DND-41 (cell line): ENCODE measurements around the gene HTT.

ENCODE experiments used
- EZH2 ChIP-seq: IDR thresholded peaks from 3 replicates; pipeline ENCODE4 v1.6.1; 2012; ENCODE audit warnings: borderline replicate concordance, low read depth, mild to moderate bottlenecking, moderate library complexity, low read length, inconsistent platforms; ENCODE audit not compliant: severe bottlenecking
- TF ChIP-seq, protein P1 (sequence below): IDR thresholded peaks from 2 replicates; pipeline ENCODE4 v1.5.1; 2012; ENCODE audit warnings: borderline replicate concordance, low read length, moderate library complexity, mild to moderate bottlenecking; ENCODE audit not compliant: poor library complexity, severe bottlenecking; ENCODE audit errors: extremely low read depth

DNA sequence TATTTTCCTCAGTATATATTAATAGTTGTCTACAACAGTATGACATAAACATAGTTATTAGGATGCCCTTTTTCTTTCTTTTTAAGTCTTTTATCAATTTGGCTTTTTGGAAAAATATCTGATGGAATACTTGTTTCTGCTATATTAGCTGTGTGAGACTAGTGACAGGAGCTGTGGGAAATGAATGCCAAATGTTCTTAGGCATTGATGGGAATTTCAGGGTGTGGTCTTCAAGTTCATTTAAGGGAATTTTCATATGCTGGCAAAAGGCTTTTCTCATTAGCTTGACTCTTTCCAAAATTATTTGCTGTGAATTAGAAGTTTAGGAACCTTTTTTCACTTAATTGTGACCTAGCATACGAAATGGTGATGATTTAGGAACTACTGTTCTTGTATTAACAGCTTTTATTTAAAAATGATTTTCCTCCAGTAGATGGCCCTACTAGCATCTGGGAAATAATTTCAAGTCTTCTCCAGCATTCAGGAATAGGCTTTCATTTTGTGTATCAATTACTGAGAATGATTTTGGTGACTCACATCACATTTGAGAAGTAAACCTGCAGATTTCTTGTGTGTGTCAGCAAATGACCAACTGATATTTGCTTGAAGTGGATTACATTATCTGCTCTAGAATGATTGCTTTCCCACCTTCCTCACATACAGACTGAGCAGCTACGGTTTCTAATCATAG, 70.9 kb downstream of the HTT start:
- TF ChIP-seq EZH2 = no peak
- TF ChIP-seq, protein P1, sequence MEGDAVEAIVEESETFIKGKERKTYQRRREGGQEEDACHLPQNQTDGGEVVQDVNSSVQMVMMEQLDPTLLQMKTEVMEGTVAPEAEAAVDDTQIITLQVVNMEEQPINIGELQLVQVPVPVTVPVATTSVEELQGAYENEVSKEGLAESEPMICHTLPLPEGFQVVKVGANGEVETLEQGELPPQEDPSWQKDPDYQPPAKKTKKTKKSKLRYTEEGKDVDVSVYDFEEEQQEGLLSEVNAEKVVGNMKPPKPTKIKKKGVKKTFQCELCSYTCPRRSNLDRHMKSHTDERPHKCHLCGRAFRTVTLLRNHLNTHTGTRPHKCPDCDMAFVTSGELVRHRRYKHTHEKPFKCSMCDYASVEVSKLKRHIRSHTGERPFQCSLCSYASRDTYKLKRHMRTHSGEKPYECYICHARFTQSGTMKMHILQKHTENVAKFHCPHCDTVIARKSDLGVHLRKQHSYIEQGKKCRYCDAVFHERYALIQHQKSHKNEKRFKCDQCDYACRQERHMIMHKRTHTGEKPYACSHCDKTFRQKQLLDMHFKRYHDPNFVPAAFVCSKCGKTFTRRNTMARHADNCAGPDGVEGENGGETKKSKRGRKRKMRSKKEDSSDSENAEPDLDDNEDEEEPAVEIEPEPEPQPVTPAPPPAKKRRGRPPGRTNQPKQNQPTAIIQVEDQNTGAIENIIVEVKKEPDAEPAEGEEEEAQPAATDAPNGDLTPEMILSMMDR = no peak
